ENCODE results near the gene CLDN11. TPM values are rescaled to one million over a fixed set of nuclear protein-coding genes. Genes with fewer than 3 reads are reported as not detected.

Gene CLDN11
- total and polyA plus RNA-seq, 2 of the 8 experiments (the other 6 are each of a cell fraction or from before 2014, with no cell fraction given): 4.8 to 12.5 TPM

- Histone ChIP-seq H3K27me3 (replicated peaks in 1 of 4; ENCODE audit: control insufficient read depth in 3 of 4, extremely low read depth in 1 of 4, insufficient read depth in 3 of 4, low read length in 3 of 4) (no peaks in the 10 kb centered on the region), H3K56ac (replicated peaks; ENCODE audit: insufficient read length, low read depth, low read length) (no peak overlapping the region), H3K4ac (replicated peaks; ENCODE audit: insufficient read length, low read depth, low read length) (no peak overlapping the region), H2BK5ac (ENCODE audit: low read depth, low read length) (no peak overlapping the region), H3K4me1 (replicated peaks in 1 of 4; ENCODE audit: control insufficient read depth in 3 of 4, insufficient read depth in 4 of 4, low read length in 3 of 4) (peaks cover 0 to 3% (median 0%) of the 10 kb centered on the region in 4 experiments; a peak in 1 of 7 replicates), H3K18ac (ENCODE audit: extremely low read depth, low read length) (no peak overlapping the region), H2AFZ (ENCODE audit: low read length) (no peak overlapping the region), H3K9ac (replicated peaks in 1 of 4; ENCODE audit: extremely low read depth in 1 of 4, low read depth in 3 of 4, low read length in 3 of 4) (no peak overlapping the region), H4K91ac (replicated peaks; ENCODE audit: insufficient read length, low read length) (no peak overlapping the region), H2BK20ac (ENCODE audit: low read length) (no peak overlapping the region), H3K36me3 (ENCODE audit: control insufficient read depth in 2 of 4, insufficient read depth in 4 of 4, low read length in 3 of 4) (no peaks in the 10 kb centered on the region), H3K79me1 (ENCODE audit: low read depth, low read length) (no peaks in the 10 kb centered on the region), H4K20me1 (replicated peaks in 1 of 2; ENCODE audit: control insufficient read depth in 1 of 2, insufficient read depth in 2 of 2, low read length in 2 of 2) (no peaks in the 10 kb centered on the region), H3K4me3 (ENCODE audit: extremely low read depth in 1 of 4, insufficient read depth in 2 of 4, low read depth in 3 of 4, low read length in 4 of 4) (no peak overlapping the region), H4K8ac (ENCODE audit: extremely low read depth, insufficient read depth, low read length) (no peak overlapping the region), H3K14ac (ENCODE audit: insufficient read length) (no peak overlapping the region), H2BK120ac (replicated peaks; ENCODE audit: low read depth, low read length) (no peak overlapping the region), H3K4me2 (ENCODE audit: insufficient read depth in 1 of 2, low read depth in 2 of 2, low read length in 2 of 2) (no peak overlapping the region), H2AK5ac (ENCODE audit: low read depth, low read length) (no peak overlapping the region), H3K9me3 (ENCODE audit: insufficient read depth in 2 of 2, low read depth in 1 of 2, low read length in 1 of 2) (0 out of 4 replicates have a peak, but pooled peaks cover 0 to 2% of the 10 kb centered on the region in 2 experiments), H3K23ac (ENCODE audit: insufficient read length) (no peak overlapping the region), H2BK15ac (ENCODE audit: low read length) (no peak overlapping the region), H3K79me2 (ENCODE audit: control insufficient read depth in 1 of 2, insufficient read depth in 2 of 2, low read length in 2 of 2) (no peaks in the 10 kb centered on the region), H4K5ac (ENCODE audit: insufficient read length, low read depth, low read length) (no peak overlapping the region), H3K23me2 (ENCODE audit: low read depth, low read length) (no peaks in the 10 kb centered on the region), H2BK12ac (ENCODE audit: low read depth, low read length) (no peak overlapping the region), H3K27ac (ENCODE audit: low read depth, low read length) (no peak overlapping the region)
- no peak for FAIRE-seq
- POLR2A ChIA-PET (ENCODE audit: partially characterized antibody): no interaction called here
- no peak for DNase-seq (ENCODE audit: low read depth in 1 of 2, low spot score in 2 of 2)
- CTCF ChIA-PET (ENCODE audit: partially characterized antibody): interaction anchor here (1.1 to 4.5 kb wide), 4 partner anchors 15 to 330 kb away, joined by 3 to 35 read pairs (median 4); no protein-coding TSS in a partner anchor
- no peak for TF ChIP-seq SIX5 (IDR thresholded peaks at IDR 0.05; ENCODE audit: low read depth, low read length)
- WGBS, 2 experiments (ENCODE audit: extremely low coverage in 1 of 2, insufficient coverage in 1 of 2, insufficient read length in 1 of 2, insufficient replicate concordance in 2 of 2, low coverage in 1 of 2, low lambda C conversion rate in 2 of 2, missing lambda C conversion rate in 1 of 2): 96% methylated on average over 4 of the region's 4 CpGs; no CpG with 5 or more reads in 1 of the 2 experiments
Measured at GRCh38 chr3:170480111-170480510, 61.4 kb downstream of the CLDN11 start.

Data from H1 (cell line).